Smooth muscle cell (in vitro differentiated cells): ENCODE data around the gene COX15. TPM values are rescaled to one million over a fixed set of nuclear protein-coding genes. Genes with fewer than 3 reads are reported as not detected.

Source experiments
- DNase-seq: peaks from one replicate; lab custom pipeline; 2025; ENCODE audit not compliant: unreplicated experiment; lab: John Stamatoyannopoulos, UW
- H2AFZ ChIP-seq: fragments of 200-600 bp; sonication (generic); 2 replicates; pipeline ENCODE4 v1.6.0; 2016; ENCODE audit warnings: antibody characterized with exemption, low read depth, mild to moderate bottlenecking
- H3F3A ChIP-seq: fragments of 200-600 bp; sonication (generic); 2 replicates; pipeline ENCODE4 v1.6.0; 2017; ENCODE audit warnings: antibody characterized with exemption, low read depth
- H3K27ac ChIP-seq: fragments of 200-600 bp; sonication (generic); 2 replicates; pipeline ENCODE4 v1.5.1; 2016; ENCODE audit warnings: low read depth, mild to moderate bottlenecking
- H3K27me3 ChIP-seq: fragments of 200-600 bp; sonication (generic); 2 replicates; pipeline ENCODE4 v1.6.1; 2016; ENCODE audit warnings: low read depth, mild to moderate bottlenecking
- H3K36me3 ChIP-seq: fragments of 200-600 bp; sonication (generic); 2 replicates; pipeline ENCODE4 v1.5.1; 2016; ENCODE audit warnings: low read depth
- H3K4me1 ChIP-seq: fragments of 200-600 bp; sonication (generic); 2 replicates; pipeline ENCODE4 v1.5.1; 2016; ENCODE audit warnings: low read depth
- H3K4me2 ChIP-seq: fragments of 200-600 bp; sonication (generic); 2 replicates; pipeline ENCODE4 v1.6.0; 2016; ENCODE audit warnings: mild to moderate bottlenecking
- H3K4me3 ChIP-seq: fragments of 200-600 bp; sonication (generic); 2 replicates; pipeline ENCODE4 v1.5.1; 2016; ENCODE audit warnings: mild to moderate bottlenecking
- H3K79me2 ChIP-seq: fragments of 200-600 bp; sonication (generic); 2 replicates; pipeline ENCODE4 v1.6.0; 2016; ENCODE audit warnings: low read depth, mild to moderate bottlenecking
- H3K9ac ChIP-seq: fragments of 200-600 bp; sonication (generic); 2 replicates; pipeline ENCODE4 v1.6.0; 2016; ENCODE audit warnings: low read depth
- H3K9me3 ChIP-seq: fragments of 200-600 bp; sonication (generic); replicated peaks from 2 replicates; pipeline ENCODE4 v1.5.1; 2016; ENCODE audit warnings: low read depth
- H4K20me1 ChIP-seq: fragments of 200-600 bp; sonication (generic); 2 replicates; pipeline ENCODE4 v1.6.0; 2016; ENCODE audit warnings: low read depth
- WGBS: methylation state at CpG from one replicate; pipeline ENCODE4 v1.1.7; 2016; ENCODE audit warnings: low lambda C conversion rate; 5-methylcytosine and 5-hydroxymethylcytosine counted together
- polyA plus RNA-seq: library from polyadenylated mRNA; unstranded; fragments of >200 nt; fragmentation: Nextera tagmentation; extraction: Ambion mirVana; gene quantifications from 2 replicates; pipeline ENCODE4 v1.2.1, GENCODE V29; 2016
- total RNA-seq: library from RNA; depleted of rRNA; stranded (reverse); fragments of >200 nt; gene quantifications from 2 replicates; pipeline ENCODE4 v1.2.3, GENCODE V29; 2014
- TF ChIP-seq, protein P1 (sequence below): fragments of 200-600 bp; sonication (generic); IDR thresholded peaks from 2 replicates; pipeline ENCODE4 v1.5.1; 2017; ENCODE audit warnings: borderline replicate concordance, mild to moderate bottlenecking, antibody characterized with exemption; ENCODE audit not compliant: insufficient read depth, poor library complexity, severe bottlenecking

COX15 gene
- total and polyA plus RNA-seq, 2 experiments from 2014 or later: 16.9 to 21.3 TPM

DNA sequence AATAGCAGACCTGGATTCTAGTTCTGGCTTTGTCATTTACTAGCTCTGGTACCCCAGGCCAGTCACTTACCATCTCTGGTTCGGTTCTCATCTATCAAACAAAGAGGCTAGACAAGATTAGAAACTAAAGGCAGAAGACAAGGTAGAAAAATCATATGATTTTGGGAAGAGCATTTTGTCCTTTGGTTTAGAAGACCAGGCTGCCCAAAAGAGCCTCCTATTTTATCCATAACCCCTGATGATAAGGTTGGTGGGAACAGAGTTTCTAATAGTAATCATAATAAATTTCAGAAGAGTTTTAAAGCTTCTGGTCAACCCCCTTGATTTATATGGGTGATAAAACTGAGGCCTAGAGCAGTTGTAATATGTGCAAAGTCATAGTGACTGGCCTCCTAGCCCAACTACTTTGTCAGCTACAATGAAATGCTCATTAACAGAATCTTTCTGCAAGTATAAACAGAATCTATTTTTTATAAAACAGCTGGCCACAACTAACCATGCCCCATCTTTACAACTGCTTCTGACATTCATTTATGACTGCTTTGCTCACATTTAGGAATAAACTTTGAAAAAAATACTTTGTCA lies 23.4 kb downstream of the COX15 start:
- Histone ChIP-seq H3F3A (no peaks in the 10 kb centered on the region), H3K27me3 (no peaks in the 10 kb centered on the region), H3K79me2 (no peaks in the 10 kb centered on the region), H3K9me3 (no peaks in the 10 kb centered on the region), H3K4me3 (no peak overlapping the region), H3K9ac (no peak overlapping the region), H3K36me3 (peaks cover 31% of the 10 kb centered on the region), H3K4me2 (no peak overlapping the region), H4K20me1 (peaks cover 20% of the 10 kb centered on the region), H3K27ac (peak overlapping the region; percentile 35), H2AFZ (no peak overlapping the region), H3K4me1 (no peaks in the 10 kb centered on the region)
- WGBS: 88% methylated on average over 1 of the region's 1 CpG
- TF ChIP-seq, protein P1, sequence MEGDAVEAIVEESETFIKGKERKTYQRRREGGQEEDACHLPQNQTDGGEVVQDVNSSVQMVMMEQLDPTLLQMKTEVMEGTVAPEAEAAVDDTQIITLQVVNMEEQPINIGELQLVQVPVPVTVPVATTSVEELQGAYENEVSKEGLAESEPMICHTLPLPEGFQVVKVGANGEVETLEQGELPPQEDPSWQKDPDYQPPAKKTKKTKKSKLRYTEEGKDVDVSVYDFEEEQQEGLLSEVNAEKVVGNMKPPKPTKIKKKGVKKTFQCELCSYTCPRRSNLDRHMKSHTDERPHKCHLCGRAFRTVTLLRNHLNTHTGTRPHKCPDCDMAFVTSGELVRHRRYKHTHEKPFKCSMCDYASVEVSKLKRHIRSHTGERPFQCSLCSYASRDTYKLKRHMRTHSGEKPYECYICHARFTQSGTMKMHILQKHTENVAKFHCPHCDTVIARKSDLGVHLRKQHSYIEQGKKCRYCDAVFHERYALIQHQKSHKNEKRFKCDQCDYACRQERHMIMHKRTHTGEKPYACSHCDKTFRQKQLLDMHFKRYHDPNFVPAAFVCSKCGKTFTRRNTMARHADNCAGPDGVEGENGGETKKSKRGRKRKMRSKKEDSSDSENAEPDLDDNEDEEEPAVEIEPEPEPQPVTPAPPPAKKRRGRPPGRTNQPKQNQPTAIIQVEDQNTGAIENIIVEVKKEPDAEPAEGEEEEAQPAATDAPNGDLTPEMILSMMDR: no peak
- no peak for DNase-seq

DNA sequence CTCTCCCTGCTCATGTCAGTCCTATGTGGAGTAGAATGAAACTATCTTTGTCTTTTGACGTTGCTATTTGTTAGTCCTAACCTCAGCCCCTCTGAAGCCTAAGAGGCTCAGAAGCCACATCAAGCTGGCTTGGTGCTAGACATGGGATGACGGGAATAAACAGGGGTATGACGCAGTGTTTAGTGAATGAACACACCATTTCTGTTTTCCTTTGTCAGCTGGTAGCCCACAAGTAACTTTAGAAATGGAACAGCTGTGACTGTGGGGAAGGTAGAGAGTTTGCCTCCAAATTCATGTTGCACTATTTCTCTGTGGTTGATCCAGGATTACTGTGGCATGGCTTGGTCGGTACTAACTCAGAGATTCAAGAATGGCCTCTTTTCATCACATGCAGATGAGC lies 31.3 kb downstream of the COX15 start:
- peaks cover 8% of the 10 kb centered on the region for H4K20me1 ChIP-seq
- TF ChIP-seq, protein P1: no peak
- 96% methylated on average over 4 of the region's 4 CpGs for WGBS
- H3K27me3 ChIP-seq: no peaks in the 10 kb centered on the region
- H3K9ac ChIP-seq: no peak overlapping the region
- H3K4me2 ChIP-seq: no peak overlapping the region
- no peaks in the 10 kb centered on the region for H3K79me2 ChIP-seq
- no peaks in the 10 kb centered on the region for H3K4me1 ChIP-seq
- no peak overlapping the region for H3K27ac ChIP-seq
- no peak for DNase-seq
- H3K36me3 ChIP-seq: peaks cover 67% of the 10 kb centered on the region
- peaks cover 3% of the 10 kb centered on the region for H3F3A ChIP-seq
- H2AFZ ChIP-seq: no peak overlapping the region
- no peaks in the 10 kb centered on the region for H3K9me3 ChIP-seq
- no peak overlapping the region for H3K4me3 ChIP-seq

DNA sequence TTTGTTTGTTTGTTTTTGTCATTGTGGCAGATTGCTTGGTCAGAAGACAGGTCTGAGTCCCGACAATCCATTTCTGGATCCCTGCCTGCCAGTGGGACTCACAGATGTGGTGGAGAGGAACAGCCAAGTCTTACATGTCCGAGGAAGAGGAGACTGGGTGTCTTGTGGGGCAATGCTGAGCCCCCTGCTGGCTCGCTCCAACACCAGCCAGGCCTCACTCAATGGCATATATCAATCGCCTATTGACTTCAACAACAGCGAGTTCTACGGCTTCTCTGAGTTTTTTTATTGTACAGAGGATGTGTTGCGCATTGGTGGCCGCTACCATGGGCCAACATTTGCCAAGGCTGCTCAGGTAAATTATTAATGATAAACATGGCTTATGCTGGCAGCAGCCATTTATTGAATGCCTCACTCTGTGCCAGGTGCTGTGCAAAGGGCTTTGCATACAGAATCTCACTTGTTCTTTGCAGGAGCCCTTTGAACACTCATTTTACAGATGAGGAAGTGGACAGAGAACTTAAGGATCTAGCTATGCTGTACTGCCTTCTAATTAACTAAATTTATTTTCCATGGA lies 33.3 kb downstream of the COX15 start:
- 96% methylated on average over 8 of the region's 8 CpGs for WGBS
- no peaks in the 10 kb centered on the region for H3K4me1 ChIP-seq
- H3K4me3 ChIP-seq: no peak overlapping the region
- no peak for DNase-seq
- no peak overlapping the region for H2AFZ ChIP-seq
- H3K9ac ChIP-seq: no peak overlapping the region
- H3K4me2 ChIP-seq: no peak overlapping the region
- H3K79me2 ChIP-seq: no peaks in the 10 kb centered on the region
- H3K27ac ChIP-seq: no peak overlapping the region
- H4K20me1 ChIP-seq: peaks cover 8% of the 10 kb centered on the region
- H3F3A ChIP-seq: peaks cover 3% of the 10 kb centered on the region
- no peaks in the 10 kb centered on the region for H3K27me3 ChIP-seq
- TF ChIP-seq, protein P1: no peak
- peaks cover 52% of the 10 kb centered on the region for H3K36me3 ChIP-seq
- no peaks in the 10 kb centered on the region for H3K9me3 ChIP-seq

DNA sequence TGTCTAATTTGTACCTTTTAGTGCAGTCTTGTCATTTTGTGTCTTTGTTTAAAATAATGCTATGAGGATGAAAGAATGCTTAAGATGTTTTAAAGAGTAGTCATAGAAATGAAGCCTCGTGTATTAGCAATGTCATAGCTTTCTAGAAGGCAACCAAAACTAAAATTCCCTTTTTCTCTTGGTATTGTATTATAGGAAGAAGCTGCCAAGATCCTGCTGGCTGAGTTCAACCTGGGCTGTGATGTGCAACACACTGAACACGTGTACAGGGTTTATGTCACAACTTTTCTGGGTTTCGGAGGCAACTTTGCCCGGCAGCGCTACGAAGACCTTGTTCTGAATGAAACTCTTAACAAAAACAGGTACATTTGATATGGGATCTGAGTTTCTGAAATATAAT lies 36.2 kb downstream of the COX15 start:
- Histone ChIP-seq H3K9ac (no peak overlapping the region), H3K4me1 (no peaks in the 10 kb centered on the region), H3K79me2 (no peaks in the 10 kb centered on the region), H3K9me3 (no peaks in the 10 kb centered on the region), H3K4me2 (no peak overlapping the region), H4K20me1 (peaks cover 8% of the 10 kb centered on the region), H3K27ac (peak overlapping the region; percentile 4), H3F3A (no peaks in the 10 kb centered on the region), H2AFZ (no peak overlapping the region), H3K36me3 (peaks cover 42% of the 10 kb centered on the region), H3K27me3 (no peaks in the 10 kb centered on the region), H3K4me3 (no peak overlapping the region)
- DNase-seq: no peak
- TF ChIP-seq, protein P1: no peak
- WGBS: 94% methylated on average over 6 of the region's 6 CpGs
